PC-9 (cell line): ENCODE results near the gene CDC23. TPM values are rescaled to one million over a fixed set of nuclear protein-coding genes. Genes with fewer than 3 reads are reported as not detected.

ENCODE experiments used
- BruUV-seq: library from RNA; stranded (reverse); fragments of 400-500 nt; replicated peaks from 2 replicates; lab custom pipeline; 2021; lab: Mats Ljungman, UMichigan
- CTCF ChIA-PET: fragments of 300-600 bp; sonication (Branson Sonifier 250); formaldehyde crosslinking; loops from one replicate; lab custom pipeline; 2022; ENCODE audit warnings: antibody characterized with exemption; lab: Charles Lee
- POLR2A ChIA-PET: fragments of 300-600 bp; sonication (Branson Sonifier 250); formaldehyde crosslinking; loops from one replicate; lab custom pipeline; 2022; ENCODE audit warnings: antibody characterized with exemption; ENCODE audit not compliant: unreplicated experiment; lab: Charles Lee
- DNase-seq, 2 experiments: peaks; one replicate each; pipeline versions ENCODE4 v3.0.0 to v3.0.0-alpha.2; 2015 to 2022; ENCODE audit warnings: mixed read lengths in 1 of 2
- H2AFZ ChIP-seq: fragments of 200-600 bp; sonication (generic); 2 replicates; pipeline ENCODE4 v1.8.1; 2017; ENCODE audit warnings: antibody characterized with exemption
- H3F3A ChIP-seq: fragments of 200-600 bp; sonication (generic); 2 replicates; pipeline ENCODE4 v1.8.1; 2017; ENCODE audit warnings: antibody characterized with exemption, mild to moderate bottlenecking, low read depth; ENCODE audit not compliant: insufficient read depth
- H3K27ac ChIP-seq: fragments of 200-600 bp; sonication (generic); 2 replicates; pipeline ENCODE4 v1.6.1; 2016; ENCODE audit warnings: mixed run types
- H3K27me3 ChIP-seq: fragments of 200-600 bp; sonication (generic); 2 replicates; pipeline ENCODE4 v1.6.1; 2016; ENCODE audit warnings: low read depth, mixed run types; ENCODE audit not compliant: insufficient read depth
- H3K36me3 ChIP-seq: fragments of 200-600 bp; sonication (generic); 2 replicates; pipeline ENCODE4 v1.6.1; 2016; ENCODE audit warnings: low read depth, mixed run types
- H3K4me1 ChIP-seq: fragments of 200-600 bp; sonication (generic); replicated peaks from 2 replicates; pipeline ENCODE4 v1.6.1; 2016; ENCODE audit warnings: mixed run types; ENCODE audit not compliant: insufficient read depth
- H3K4me2 ChIP-seq: fragments of 200-600 bp; sonication (generic); 2 replicates; pipeline ENCODE4 v1.6.1; 2017; ENCODE audit warnings: mixed run types
- H3K4me3 ChIP-seq: fragments of 200-600 bp; sonication (generic); 2 replicates; pipeline ENCODE4 v1.6.1; 2016; ENCODE audit warnings: mixed run types
- H3K79me2 ChIP-seq: fragments of 200-600 bp; sonication (generic); 2 replicates; pipeline ENCODE4 v1.6.1; 2017; ENCODE audit warnings: low read depth, mixed run types
- H3K9me2 ChIP-seq: fragments of 200-600 bp; sonication (generic); 2 replicates; pipeline ENCODE4 v1.8.1; 2017; ENCODE audit warnings: mild to moderate bottlenecking; ENCODE audit not compliant: insufficient read depth
- H3K9me3 ChIP-seq: fragments of 200-600 bp; sonication (generic); 2 replicates; pipeline ENCODE4 v1.8.1; 2016; ENCODE audit warnings: low read depth; ENCODE audit not compliant: insufficient read depth
- H4K20me1 ChIP-seq: fragments of 200-600 bp; sonication (generic); 2 replicates; pipeline ENCODE4 v1.8.1; 2017; ENCODE audit not compliant: insufficient read depth
- EZH2 ChIP-seq: fragments of 200-600 bp; sonication (generic); IDR thresholded peaks from 2 replicates; pipeline ENCODE4 v1.8.0; 2017; ENCODE audit warnings: antibody characterized with exemption, low read depth
- intact Hi-C: fragments of 100-400 bp; cut with micrococcal nuclease; formaldehyde crosslinking; loops from one replicate; pipeline ENCODE4 v1.10.0; 2022; ENCODE audit not compliant: unreplicated experiment
- total RNA-seq: library from RNA; stranded (reverse); gene quantifications from 2 replicates; pipeline ENCODE4 v1.2.3, GENCODE V29; 2021
- TF ChIP-seq, protein P1 (sequence below): fragments of 200-600 bp; sonication (generic); conservative IDR thresholded peaks from 2 replicates; pipeline ENCODE4 v1.6.1; 2017; ENCODE audit warnings: mixed run types, antibody characterized with exemption, mild to moderate bottlenecking, moderate library complexity

CDC23 gene
- total RNA-seq, 1 experiment from 2014 or later: 40.5 TPM

DNA sequence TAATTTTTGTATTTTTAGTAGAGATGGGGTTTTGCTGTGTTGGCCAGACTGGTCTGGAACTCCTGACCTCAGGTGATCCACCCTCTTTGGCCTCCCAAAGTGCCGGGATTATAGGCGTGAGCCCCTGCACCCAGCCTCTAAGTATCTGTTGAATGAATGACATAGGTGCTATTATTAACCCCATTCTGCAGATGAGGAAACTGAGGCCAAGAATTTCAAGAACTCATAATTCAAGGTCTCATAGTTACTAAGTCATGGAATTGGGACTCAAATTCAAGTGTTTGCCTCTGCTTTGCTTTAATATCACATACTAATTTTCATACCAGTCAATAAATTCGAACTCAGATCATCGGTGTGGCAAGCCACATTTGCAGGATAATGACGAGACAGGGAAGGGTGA lies 32.3 kb downstream of the CDC23 start:
- no TSS peak for BruUV-seq
- CTCF ChIA-PET: interaction anchor here (0.6 kb wide), 1 partner anchor 16 kb away, joined by 4 read pairs; no protein-coding TSS in a partner anchor
- peaks cover 13% of the 10 kb centered on the region; the same call in 1 of the 2 replicates for H4K20me1 ChIP-seq
- H3K4me2 ChIP-seq: peak overlapping the region; percentile 85; the same call in 1 of the 2 replicates
- no peaks in the 10 kb centered on the region for H3F3A ChIP-seq
- TF ChIP-seq, protein P1, sequence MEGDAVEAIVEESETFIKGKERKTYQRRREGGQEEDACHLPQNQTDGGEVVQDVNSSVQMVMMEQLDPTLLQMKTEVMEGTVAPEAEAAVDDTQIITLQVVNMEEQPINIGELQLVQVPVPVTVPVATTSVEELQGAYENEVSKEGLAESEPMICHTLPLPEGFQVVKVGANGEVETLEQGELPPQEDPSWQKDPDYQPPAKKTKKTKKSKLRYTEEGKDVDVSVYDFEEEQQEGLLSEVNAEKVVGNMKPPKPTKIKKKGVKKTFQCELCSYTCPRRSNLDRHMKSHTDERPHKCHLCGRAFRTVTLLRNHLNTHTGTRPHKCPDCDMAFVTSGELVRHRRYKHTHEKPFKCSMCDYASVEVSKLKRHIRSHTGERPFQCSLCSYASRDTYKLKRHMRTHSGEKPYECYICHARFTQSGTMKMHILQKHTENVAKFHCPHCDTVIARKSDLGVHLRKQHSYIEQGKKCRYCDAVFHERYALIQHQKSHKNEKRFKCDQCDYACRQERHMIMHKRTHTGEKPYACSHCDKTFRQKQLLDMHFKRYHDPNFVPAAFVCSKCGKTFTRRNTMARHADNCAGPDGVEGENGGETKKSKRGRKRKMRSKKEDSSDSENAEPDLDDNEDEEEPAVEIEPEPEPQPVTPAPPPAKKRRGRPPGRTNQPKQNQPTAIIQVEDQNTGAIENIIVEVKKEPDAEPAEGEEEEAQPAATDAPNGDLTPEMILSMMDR: no peak
- TF ChIP-seq EZH2: no peak
- H2AFZ ChIP-seq: no peak overlapping the region
- H3K9me2 ChIP-seq: no peaks in the 10 kb centered on the region
- H3K4me3 ChIP-seq: no peak overlapping the region
- peaks cover 51% of the 10 kb centered on the region for H3K79me2 ChIP-seq
- H3K27me3 ChIP-seq: no peaks in the 10 kb centered on the region
- POLR2A ChIA-PET: no interaction called here
- intact Hi-C loops: loop anchor here (1.0 to 10.0 kb wide), 2 partner anchors 102 to 364 kb away; partner anchors contain the start of gene ETF1
- H3K9me3 ChIP-seq: no peaks in the 10 kb centered on the region
- H3K4me1 ChIP-seq: peaks cover 19% of the 10 kb centered on the region
- no peak for DNase-seq
- no peak overlapping the region for H3K27ac ChIP-seq
- H3K36me3 ChIP-seq: peaks cover 16% of the 10 kb centered on the region; the same call in 1 of the 2 replicates

DNA sequence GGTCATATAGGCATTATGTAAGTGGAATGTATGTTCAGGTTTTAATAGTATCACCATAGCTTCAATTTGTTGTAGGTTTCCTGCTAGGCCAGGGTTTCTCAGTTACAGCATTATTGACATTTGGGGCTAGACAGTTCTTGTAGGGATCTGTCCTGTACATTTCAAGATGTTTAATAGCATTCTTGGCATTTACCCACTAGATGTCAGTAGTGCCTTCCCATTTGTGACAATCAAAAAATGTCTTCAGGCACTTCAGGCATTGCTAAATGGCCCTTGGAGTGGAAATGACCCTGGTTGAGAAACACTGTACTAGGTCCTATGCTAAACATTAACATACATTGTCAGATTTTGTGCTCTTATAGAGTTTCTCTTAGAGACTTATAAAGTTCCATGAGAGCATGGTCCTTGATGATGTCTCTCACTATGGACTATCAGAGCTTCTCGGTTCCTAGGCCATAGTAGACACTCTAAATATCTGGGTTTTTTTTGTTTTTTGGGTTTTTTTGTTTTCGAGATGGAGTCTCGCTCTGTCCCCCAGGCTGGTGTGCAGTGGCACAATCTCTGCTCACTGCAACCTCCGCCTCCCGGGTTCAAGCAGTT lies 32.8 kb downstream of the CDC23 start:
- H3K9me3 ChIP-seq: no peaks in the 10 kb centered on the region
- H3K9me2 ChIP-seq: no peaks in the 10 kb centered on the region
- no peaks in the 10 kb centered on the region for H3K27me3 ChIP-seq
- H4K20me1 ChIP-seq: peaks cover 14% of the 10 kb centered on the region; the same call in 1 of the 2 replicates
- intact Hi-C loops: loop anchor here (1.0 to 10.0 kb wide), 2 partner anchors 103 to 365 kb away; partner anchors contain the start of gene ETF1
- TF ChIP-seq EZH2: no peak
- TF ChIP-seq, protein P1: peak; percentile 74
- H3K79me2 ChIP-seq: peaks cover 53% of the 10 kb centered on the region
- peak; percentile 16 to 76 for DNase-seq
- H2AFZ ChIP-seq: no peak overlapping the region
- no TSS peak for BruUV-seq
- POLR2A ChIA-PET: interaction anchor here (0.6 kb wide), 1 partner anchor 33 kb away, joined by 5 read pairs; the partner anchor contains the start of gene CDC23
- peak overlapping the region; percentile 85 for H3K4me2 ChIP-seq
- peak overlapping the region; percentile 83 for H3K4me3 ChIP-seq
- CTCF ChIA-PET: interaction anchor here (0.6 kb wide), 1 partner anchor 1418 kb away, joined by 10 read pairs; no protein-coding TSS in a partner anchor
- H3K27ac ChIP-seq: no peak overlapping the region
- H3K4me1 ChIP-seq: peaks cover 19% of the 10 kb centered on the region
- no peaks in the 10 kb centered on the region for H3F3A ChIP-seq
- peaks cover 15% of the 10 kb centered on the region; the same call in 1 of the 2 replicates for H3K36me3 ChIP-seq

DNA sequence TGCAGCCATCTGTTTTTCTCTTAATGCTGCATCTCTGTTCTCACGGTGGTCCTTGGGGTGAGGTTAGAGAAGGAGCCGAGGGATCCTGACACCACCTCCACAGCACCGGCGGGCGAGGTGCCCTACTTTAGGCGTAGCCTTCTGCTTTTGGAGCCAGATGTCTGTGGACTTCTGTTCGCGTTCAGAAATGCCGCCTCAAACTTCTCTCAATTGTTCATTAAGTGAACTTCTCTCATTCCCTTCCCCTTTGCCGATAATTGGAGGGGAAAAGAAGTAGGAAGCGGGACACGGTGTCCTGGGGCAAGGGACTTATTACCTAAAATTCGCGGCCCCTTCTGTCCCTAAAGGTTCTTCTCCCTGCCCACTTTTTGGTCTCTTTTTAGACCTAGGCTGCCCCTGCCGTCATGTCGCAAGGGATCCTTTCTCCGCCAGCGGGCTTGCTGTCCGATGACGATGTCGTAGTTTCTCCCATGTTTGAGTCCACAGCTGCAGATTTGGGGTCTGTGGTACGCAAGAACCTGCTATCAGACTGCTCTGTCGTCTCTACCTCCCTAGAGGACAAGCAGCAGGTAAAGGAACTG lies 33.8 kb downstream of the CDC23 start:
- TSS peak; percentile 66 for BruUV-seq
- TF ChIP-seq, protein P1: no peak
- TF ChIP-seq EZH2: no peak
- peak overlapping the region; percentile 85 for H3K4me2 ChIP-seq
- peaks cover 19% of the 10 kb centered on the region for H3K4me1 ChIP-seq
- H3K27me3 ChIP-seq: no peaks in the 10 kb centered on the region
- POLR2A ChIA-PET: interaction anchor here (0.5 to 0.9 kb wide), 4 partner anchors 34 to 921 kb away, joined by 3 to 4 read pairs (median 4); partner anchors contain the start of gene CDC25C
- H3K9me3 ChIP-seq: no peaks in the 10 kb centered on the region
- CTCF ChIA-PET: interaction anchor here (0.6 to 1.0 kb wide), 2 partner anchors 173 to 1419 kb away, joined by 3 to 10 read pairs; no protein-coding TSS in a partner anchor
- no peaks in the 10 kb centered on the region for H3K9me2 ChIP-seq
- H3K36me3 ChIP-seq: peaks cover 17% of the 10 kb centered on the region; the same call in 1 of the 2 replicates
- H2AFZ ChIP-seq: peak overlapping the region; percentile 98
- peaks cover 17% of the 10 kb centered on the region; the same call in 1 of the 2 replicates for H4K20me1 ChIP-seq
- DNase-seq: peak in 1 of 2 experiments; percentile 15
- peaks cover 57% of the 10 kb centered on the region for H3K79me2 ChIP-seq
- no peak overlapping the region for H3K27ac ChIP-seq
- H3K4me3 ChIP-seq: peak overlapping the region; percentile 83
- intact Hi-C loops: loop anchor here (2.0 kb wide), 1 partner anchor 33 kb away; the partner anchor contains the start of gene CDC23
- no peaks in the 10 kb centered on the region for H3F3A ChIP-seq
